ENCODE results near the gene TNS2. TPM values are rescaled to one million over a fixed set of nuclear protein-coding genes. Genes with fewer than 3 reads are reported as not detected.

TNS2 gene
- total and polyA plus RNA-seq, 2 of the 13 experiments (the other 11 are each of a cell fraction or from before 2014, with no cell fraction given): 8.9 to 20.4 TPM

GRCh38 chr12:53046655-53047220, 3.1 kb upstream of the TNS2 start (continued):
- TF ChIP-seq MLX (CRISPR knock-in tag; IDR thresholded peaks at IDR 0.05) (no peak), TBL1XR1 (IDR thresholded peaks at IDR 0.05; ENCODE audit: borderline replicate concordance, low read length, partially characterized antibody) (no peak), ZNF275 (CRISPR knock-in tag; IDR thresholded peaks at IDR 0.05; ENCODE audit: borderline replicate concordance) (no peak), ZBTB49 (CRISPR knock-in tag; IDR thresholded peaks at IDR 0.05; ENCODE audit: borderline replicate concordance) (no peak), ZSCAN9 (CRISPR knock-in tag; IDR thresholded peaks at IDR 0.05; ENCODE audit: borderline replicate concordance) (0 out of 2 replicates have a peak, but pooled peaks have one; percentile 26), GATA4 (IDR thresholded peaks at IDR 0.05; ENCODE audit: borderline replicate concordance, low read depth) (no peak), ATF6 (CRISPR knock-in tag; conservative IDR thresholded peaks at IDR 0.05) (no peak), JUN (CRISPR knock-in tag; IDR thresholded peaks at IDR 0.05) (no peak), CSRNP1 (CRISPR knock-in tag; IDR thresholded peaks at IDR 0.05) (no peak), DRAP1 (CRISPR knock-in tag; IDR thresholded peaks at IDR 0.05) (no peak), ZSCAN22 (CRISPR knock-in tag; IDR thresholded peaks at IDR 0.05) (no peak), HNRNPUL1 (IDR thresholded peaks at IDR 0.05; ENCODE audit: low read depth, low read length) (no peak), KAT8 (CRISPR knock-in tag; IDR thresholded peaks at IDR 0.05) (no peak), LBX2 (CRISPR knock-in tag; IDR thresholded peaks at IDR 0.05; ENCODE audit: borderline replicate concordance) (no peak), CREB1 (IDR thresholded peaks at IDR 0.05) (no peak), CREB1 (CRISPR knock-in tag; IDR thresholded peaks at IDR 0.05) (no peak), THYN1 (CRISPR knock-in tag; IDR thresholded peaks at IDR 0.05; ENCODE audit: borderline replicate concordance, low read depth) (no peak), HNF4G (IDR thresholded peaks at IDR 0.05; ENCODE audit: borderline replicate concordance, low read depth, low read length) (no peak), HNF4G (CRISPR knock-in tag; IDR thresholded peaks at IDR 0.05; ENCODE audit: borderline replicate concordance, low read depth) (no peak), SSRP1 (CRISPR knock-in tag; IDR thresholded peaks at IDR 0.05) (no peak), FLYWCH1 (CRISPR knock-in tag; IDR thresholded peaks at IDR 0.05) (no peak), ZNF792 (CRISPR knock-in tag; IDR thresholded peaks at IDR 0.05) (no peak)

Measured in HepG2 (cell line).